K562 (cell line): ENCODE measurements around the gene MXI1. TPM values are rescaled to one million over a fixed set of nuclear protein-coding genes. Genes with fewer than 3 reads are reported as not detected.

Experiments used
- ATAC-seq: fragments of 200-7000 bp; cut with Tn5 transposase; 3 replicates; pipeline ENCODE4 v1.9.1; 2020; ENCODE audit warnings: moderate library complexity
- BruUV-seq: library from RNA; stranded (reverse); fragments of 400-500 nt; replicated peaks from 2 replicates; lab custom pipeline; 2021; lab: Mats Ljungman, UMichigan
- CTCF ChIA-PET: fragments of 300-600 bp; formaldehyde crosslinking; extraction: SDS; loops from one replicate; lab custom pipeline; 2021; ENCODE audit warnings: low intra/inter-chr PET ratio; lab: Yijun Ruan, JAX
- POLR2A ChIA-PET: fragments of 300-600, 350-650 bp; sonication (Branson Sonifier 250); formaldehyde crosslinking; extraction: SDS; loops from one replicate; lab custom pipeline; 2021; ENCODE audit warnings: antibody characterized with exemption, inconsistent platforms; lab: Yijun Ruan, JAX
- DNase-seq, 4 experiments: peaks; one replicate each; pipeline versions ENCODE4 v3.0.0 to v3.0.0-alpha.2; 2011 to 2018; ENCODE audit warnings: low spot score in 3 of 4, mixed read lengths in 3 of 4; ENCODE audit errors: extremely low read depth in 1 of 4
- FAIRE-seq: peaks from 2 replicates; lab custom pipeline; 2011; peaks lifted over from hg19 to GRCh38; lab: Jason Lieb, UNC
- H2AFZ ChIP-seq: 2 replicates; pipeline ENCODE4 v1.6.0; 2011; ENCODE audit warnings: low read depth, low read length, control low read depth, inconsistent platforms
- H3K27ac ChIP-seq: fragments of 200-600 bp; 3 replicates; pipeline ENCODE4 v1.8.0; 2011; ENCODE audit warnings: low read depth, mild to moderate bottlenecking, control low read depth, inconsistent platforms, low read length, moderate library complexity, mixed read lengths; ENCODE audit errors: extremely low read depth
- H3K27me3 ChIP-seq, 2 experiments: fragments of 300-600 bp in 1 of 2; 2 replicates in 1 of 2; 3 replicates in 1 of 2; pipeline versions ENCODE4 v1.6.0 to v1.8.0; 2011; ENCODE audit warnings: inconsistent platforms in 2 of 2, low read length in 2 of 2, mild to moderate bottlenecking in 1 of 2, mixed read lengths in 1 of 2, moderate library complexity in 1 of 2; ENCODE audit not compliant: control insufficient read depth in 2 of 2, insufficient read depth in 2 of 2
- H3K36me3 ChIP-seq: fragments of 300-600 bp; 3 replicates; pipeline ENCODE4 v1.8.0; 2011; ENCODE audit warnings: mild to moderate bottlenecking, low read length, inconsistent platforms; ENCODE audit not compliant: control insufficient read depth, insufficient read depth
- H3K4me1 ChIP-seq, 2 experiments: fragments of 200-600 bp in 1 of 2; replicated peaks in 1 of 2; 2 replicates in 1 of 2; 3 replicates in 1 of 2; pipeline versions ENCODE4 v1.5.1 to v1.8.0; 2011; ENCODE audit warnings: inconsistent platforms in 2 of 2, low read length in 2 of 2, mild to moderate bottlenecking in 1 of 2, mixed read lengths in 1 of 2, moderate library complexity in 1 of 2; ENCODE audit not compliant: control insufficient read depth in 2 of 2, insufficient read depth in 2 of 2
- H3K4me2 ChIP-seq: 2 replicates; pipeline ENCODE4 v1.6.1; 2011; ENCODE audit warnings: low read length, control low read depth, inconsistent platforms, mixed read lengths; ENCODE audit not compliant: insufficient read depth
- H3K4me3 ChIP-seq: fragments of 200-600 bp; sonication (generic), shearing (Covaris generic); 2 replicates; pipeline ENCODE4 v1.5.1; 2016; ENCODE audit warnings: control low read depth, inconsistent platforms
- H3K79me2 ChIP-seq: fragments of 200-600 bp; 3 replicates; pipeline ENCODE4 v1.8.0; 2011; ENCODE audit warnings: low read length, inconsistent platforms; ENCODE audit not compliant: control insufficient read depth, insufficient read depth
- H3K9ac ChIP-seq, 2 experiments: 2 replicates each; pipeline versions ENCODE4 v1.6.0 to v1.6.1; 2011; ENCODE audit warnings: low read depth in 2 of 2, low read length in 2 of 2, control low read depth in 1 of 2, inconsistent platforms in 1 of 2, mild to moderate bottlenecking in 1 of 2, mixed read lengths in 1 of 2; ENCODE audit not compliant: insufficient read depth in 1 of 2
- H3K9me1 ChIP-seq: one replicate; pipeline ENCODE4 v1.6.0; 2011; ENCODE audit warnings: inconsistent platforms, mild to moderate bottlenecking, low read length, moderate library complexity; ENCODE audit not compliant: control insufficient read depth, insufficient read depth
- H3K9me3 ChIP-seq: replicated peaks from 2 replicates; pipeline ENCODE4 v1.5.1; 2011; ENCODE audit warnings: low read depth, low read length, inconsistent platforms; ENCODE audit not compliant: control insufficient read depth, insufficient read depth
- H4K20me1 ChIP-seq: replicated peaks from 2 replicates; pipeline ENCODE4 v1.6.1; 2011; ENCODE audit warnings: low read length, inconsistent platforms, mixed read lengths; ENCODE audit not compliant: control insufficient read depth, insufficient read depth
- BRD4 ChIP-seq: fragments of 200-600 bp; sonication (generic); IDR thresholded peaks from 2 replicates; pipeline ENCODE4 v1.6.1; 2017; ENCODE audit warnings: inconsistent platforms
- EHMT2 ChIP-seq: fragments of 450-650 bp; IDR thresholded peaks from 2 replicates; pipeline ENCODE4 v1.6.1; 2018; ENCODE audit warnings: antibody characterized with exemption
- ESRRB ChIP-seq: fragments of 250-450 bp; sonication (Bioruptor Pico); IDR thresholded peaks from 2 replicates; pipeline ENCODE4 v1.5.0; 2020; ENCODE audit warnings: mild to moderate bottlenecking, moderate library complexity, borderline replicate concordance
- FOSL1 ChIP-seq: fragments of 200-800 bp; sonication (Bioruptor generic); conservative IDR thresholded peaks from 2 replicates; pipeline ENCODE4 v1.6.1; 2016; ENCODE audit warnings: missing genetic modification characterization, missing compliant biosample characterization
- GATAD2A ChIP-seq: fragments of 450-650 bp; IDR thresholded peaks from 2 replicates; pipeline ENCODE4 v1.6.1; 2017
- GATAD2B ChIP-seq: fragments of 450-650 bp; IDR thresholded peaks from 2 replicates; pipeline ENCODE4 v1.6.1; 2017; ENCODE audit warnings: mild to moderate bottlenecking, borderline replicate concordance
- HDAC3 ChIP-seq: fragments of 450-650 bp; IDR thresholded peaks from 2 replicates; pipeline ENCODE4 v1.6.1; 2018; ENCODE audit warnings: borderline replicate concordance, mild to moderate bottlenecking, moderate library complexity; ENCODE audit not compliant: partially characterized antibody
- HMG20B ChIP-seq: fragments of 250-450 bp; sonication (Bioruptor Pico); IDR thresholded peaks from 2 replicates; pipeline ENCODE4 v1.5.0; 2021; ENCODE audit warnings: mild to moderate bottlenecking
- MEIS2 ChIP-seq: fragments of 450-650 bp; IDR thresholded peaks from 2 replicates; pipeline ENCODE4 v1.6.1; 2014; ENCODE audit warnings: mild to moderate bottlenecking; ENCODE audit not compliant: partially characterized antibody
- SP2 ChIP-seq: IDR thresholded peaks from 2 replicates; pipeline ENCODE4 v1.6.1; 2011; ENCODE audit warnings: mild to moderate bottlenecking, low read depth, low read length, moderate library complexity; ENCODE audit not compliant: poor library complexity, severe bottlenecking; ENCODE audit errors: extremely low read depth
- SPI1 ChIP-seq: IDR thresholded peaks from 2 replicates; pipeline ENCODE4 v1.6.1; 2011; ENCODE audit warnings: low read depth, low read length, control low read depth, borderline replicate concordance
- ZBTB2 ChIP-seq: fragments of 450-650 bp; IDR thresholded peaks from 2 replicates; pipeline ENCODE4 v1.6.1; 2016; ENCODE audit warnings: antibody characterized with exemption
- ZNF3 ChIP-seq: fragments of 250-450 bp; sonication (Bioruptor Pico); IDR thresholded peaks from 2 replicates; pipeline ENCODE4 v1.5.0; 2021; ENCODE audit warnings: mild to moderate bottlenecking, moderate library complexity
- ZNF583 ChIP-seq: fragments of 250-450 bp; sonication (Bioruptor Pico); IDR thresholded peaks from 2 replicates; pipeline ENCODE4 v1.4.0; 2020
- ZNF785 ChIP-seq: fragments of 250-450 bp; sonication (Bioruptor Pico); IDR thresholded peaks from 2 replicates; pipeline ENCODE4 v1.4.0; 2020; ENCODE audit warnings: mild to moderate bottlenecking
- ZSCAN32 ChIP-seq: fragments of 450-650 bp; formaldehyde crosslinking; IDR thresholded peaks from 2 replicates; pipeline ENCODE4 v1.4.0; 2020; ENCODE audit warnings: mild to moderate bottlenecking, moderate library complexity
- WGBS: fragments of 100-300 bp; shearing (Covaris generic); methylation state at CpG from one replicate; pipeline ENCODE4 v1.1.6; 2016; ENCODE audit warnings: low coverage, mixed read lengths; ENCODE audit not compliant: insufficient coverage; ENCODE audit errors: missing lambda C conversion rate; 5-methylcytosine and 5-hydroxymethylcytosine counted together
- in situ Hi-C: fragments of 300-500 bp; cut with MboI; formaldehyde crosslinking; loops from 4 replicates; pipeline ENCODE4 v1.15.0; 2018; ENCODE audit warnings: inconsistent platforms, mixed read lengths
- intact Hi-C: fragments of 100-400 bp; cut with micrococcal nuclease; formaldehyde crosslinking; loops from 2 replicates; pipeline ENCODE4 v1.14.2; 2022
- polyA plus RNA-seq, 8 experiments: library from polyadenylated mRNA; depleted of rRNA in 4 of 8; stranded (reverse) in 5 of 8; unstranded in 3 of 8; fragments of >200 nt; fragmentation: Nextera tagmentation in 2 of 8; fragmentation: Illumina TruSeq in 1 of 8; extraction: Ambion mirVana in 2 of 8; extraction: Trizol in 1 of 8; gene quantifications; 2 replicates each; pipeline versions ENCODE4 v1.2.1 to v1.2.3, GENCODE V29; 2011 to 2014; ENCODE audit warnings: inconsistent platforms in 1 of 8, missing spikeins in 1 of 8
- total RNA-seq, 7 experiments: library from RNA; depleted of rRNA in 6 of 7; stranded (reverse); fragments of >200 nt in 6 of 7; fragmentation: Illumina TruSeq in 2 of 7; extraction: Trizol in 2 of 7; gene quantifications; 2 replicates each; pipeline versions ENCODE4 v1.2.1 to v1.2.3, GENCODE V29; 2011 to 2021; ENCODE audit warnings: low replicate concordance in 1 of 7

MXI1 gene
- total and polyA plus RNA-seq, 9 of the 15 experiments (the other 6 are each of a cell fraction or from before 2014, with no cell fraction given) = 9.1 to 23.7 (median 14.8) TPM

GRCh38 chr10:110324805-110325280, 117.4 kb downstream of the MXI1 start:
- no peaks in the 10 kb centered on the region for H4K20me1 ChIP-seq
- no peak overlapping the region for H3K4me3 ChIP-seq
- no TSS peak for BruUV-seq
- TF ChIP-seq HMG20B (CRISPR knock-in tag) (no peak), FOSL1 (tag) (0 out of 2 replicates have a peak, but pooled peaks have one; percentile 50), MEIS2 (peak; percentile 5), HDAC3 (no peak)
- H2AFZ ChIP-seq = no peak overlapping the region
- ATAC-seq (no peak), DNase-seq (no peak), FAIRE-seq (no peak)
- intact Hi-C loops = no loop called here
- CTCF ChIA-PET = no interaction called here
- H3K36me3 ChIP-seq = no peaks in the 10 kb centered on the region
- POLR2A ChIA-PET = no interaction called here
- H3K9me3 ChIP-seq = no peaks in the 10 kb centered on the region; the same call in 1 of the 2 replicates
- H3K27me3 ChIP-seq = peaks cover 3 to 10% of the 10 kb centered on the region in 2 experiments; a peak in 1 of 5 replicates
- no peak overlapping the region for H3K9ac ChIP-seq
- no peaks in the 10 kb centered on the region; a peak in 1 of 5 replicates for H3K4me1 ChIP-seq
- no peaks in the 10 kb centered on the region for H3K79me2 ChIP-seq
- no peak overlapping the region for H3K27ac ChIP-seq
- H3K4me2 ChIP-seq = no peak overlapping the region
- H3K9me1 ChIP-seq = no peaks in the 10 kb centered on the region
- in situ Hi-C loops = loop anchor here (10.0 kb wide), 1 partner anchor 1850 kb away; no protein-coding TSS in a partner anchor
- WGBS = 9% methylated on average over 3 of the region's 3 CpGs

- in situ Hi-C loops = loop anchor here (10.0 kb wide), 1 partner anchor 1848 kb away; no protein-coding TSS in a partner anchor
- Histone ChIP-seq H3K9me3 (no peaks in the 10 kb centered on the region; the same call in 1 of the 2 replicates), H3K4me3 (no peak overlapping the region), H4K20me1 (no peaks in the 10 kb centered on the region), H3K79me2 (no peaks in the 10 kb centered on the region), H3K36me3 (no peaks in the 10 kb centered on the region), H3K9me1 (no peaks in the 10 kb centered on the region), H3K27me3 (peaks cover 3 to 10% of the 10 kb centered on the region in 2 experiments; a peak in 1 of 5 replicates), H3K9ac (no peak overlapping the region), H3K27ac (no peak overlapping the region), H2AFZ (no peak overlapping the region), H3K4me2 (no peak overlapping the region), H3K4me1 (no peaks in the 10 kb centered on the region)
- ChIA-PET CTCF (no interaction called here), POLR2A (interaction anchor here (1.0 kb wide), 1 partner anchor 22 kb away, joined by 3 read pairs; the partner anchor contains the start of gene SMNDC1)
- BruUV-seq = no TSS peak
- intact Hi-C loops = no loop called here
- WGBS = 2% methylated on average over 4 of the region's 4 CpGs
- FAIRE-seq = no peak
- TF ChIP-seq ZBTB2 (no peak), ZNF785 (no peak), ZNF583 (CRISPR knock-in tag) (no peak), GATAD2B (no peak), BRD4 (no peak), SPI1 (no peak), ZNF3 (no peak), EHMT2 (no peak), ZSCAN32 (no peak), ESRRB (CRISPR knock-in tag) (no peak), GATAD2A (no peak), SP2 (no peak)
- no peak for DNase-seq
- ATAC-seq = no peak
These were observed 119.1 kb downstream of the MXI1 start for GRCh38 chr10:110326351-110327032.
